ENCODE results near the gene NMD3.

Gene NMD3

DNA sequence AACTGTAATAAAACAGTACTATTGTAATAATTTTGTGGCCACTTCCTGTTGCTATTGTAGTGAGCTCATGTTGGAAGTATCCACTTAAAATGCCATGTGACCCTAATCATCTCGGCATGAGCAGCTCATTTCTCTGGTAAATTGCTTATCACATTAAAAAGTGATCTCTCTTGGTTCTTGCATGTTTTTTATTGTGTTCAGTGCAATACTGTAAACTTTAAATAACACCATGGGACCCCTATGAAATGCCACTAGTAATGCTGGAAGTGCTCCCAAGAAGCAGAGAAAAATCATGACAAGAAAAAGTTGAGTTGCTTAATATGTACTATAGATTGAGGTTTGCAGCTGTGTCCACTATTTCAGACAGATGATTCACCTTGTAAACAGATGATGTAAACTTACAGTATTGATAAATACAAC, 45.6 kb downstream of the NMD3 start:
- H3K36me3 Mint-ChIP-seq (ENCODE audit: low read depth), result peaks cover 55% of the 10 kb centered on the region
- no peak for DNase-seq
- peaks cover 37% of the 10 kb centered on the region for H3K9me3 Mint-ChIP-seq
- H3K4me3 Mint-ChIP-seq, result no peak overlapping the region
- H3K27ac Mint-ChIP-seq, result no peak overlapping the region
- no peak for TF ChIP-seq CTCF (IDR thresholded peaks at IDR 0.05)
- H3K4me1 Mint-ChIP-seq, result no peaks in the 10 kb centered on the region
- peaks cover 3% of the 10 kb centered on the region for H3K27me3 Mint-ChIP-seq (ENCODE audit: low read depth, poor library complexity)

DNA sequence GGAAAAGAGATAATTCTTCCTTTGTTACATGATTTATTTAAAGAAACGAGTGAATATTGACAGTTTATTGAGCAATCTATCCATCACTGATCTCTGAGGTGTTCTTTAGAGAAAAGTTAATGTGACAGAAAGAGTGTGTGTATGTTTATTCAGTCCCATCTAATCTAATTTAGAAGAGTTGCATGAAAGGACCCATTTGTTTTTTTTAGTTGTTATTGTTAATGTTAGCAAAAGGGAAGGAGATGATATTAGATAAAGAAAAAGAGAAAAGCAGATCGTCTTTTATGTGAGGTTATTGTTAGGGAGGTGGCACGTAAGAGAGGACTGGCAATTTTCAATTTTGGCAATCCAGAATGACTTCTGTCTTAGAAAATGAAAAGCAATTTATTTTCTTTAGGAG, 46.5 kb downstream of the NMD3 start:
- Mint-ChIP-seq H3K4me3 (no peak overlapping the region), H3K27ac (no peak overlapping the region), H3K27me3 (ENCODE audit: low read depth, poor library complexity) (peaks cover 3% of the 10 kb centered on the region), H3K36me3 (ENCODE audit: low read depth) (peaks cover 45% of the 10 kb centered on the region), H3K4me1 (no peaks in the 10 kb centered on the region), H3K9me3 (peaks cover 28% of the 10 kb centered on the region)
- DNase-seq, result no peak
- no peak for TF ChIP-seq CTCF (IDR thresholded peaks at IDR 0.05)

GRCh38 chr3:161268601-161269000, 47.5 kb downstream of the NMD3 start:
- DNase-seq, result no peak
- no peak overlapping the region for H3K27ac Mint-ChIP-seq
- peaks cover 36% of the 10 kb centered on the region for H3K36me3 Mint-ChIP-seq (ENCODE audit: low read depth)
- TF ChIP-seq CTCF (IDR thresholded peaks at IDR 0.05), result no peak
- H3K9me3 Mint-ChIP-seq, result peaks cover 19% of the 10 kb centered on the region
- H3K27me3 Mint-ChIP-seq (ENCODE audit: low read depth, poor library complexity), result peaks cover 3% of the 10 kb centered on the region
- no peak overlapping the region for H3K4me3 Mint-ChIP-seq
- no peaks in the 10 kb centered on the region for H3K4me1 Mint-ChIP-seq

DNA sequence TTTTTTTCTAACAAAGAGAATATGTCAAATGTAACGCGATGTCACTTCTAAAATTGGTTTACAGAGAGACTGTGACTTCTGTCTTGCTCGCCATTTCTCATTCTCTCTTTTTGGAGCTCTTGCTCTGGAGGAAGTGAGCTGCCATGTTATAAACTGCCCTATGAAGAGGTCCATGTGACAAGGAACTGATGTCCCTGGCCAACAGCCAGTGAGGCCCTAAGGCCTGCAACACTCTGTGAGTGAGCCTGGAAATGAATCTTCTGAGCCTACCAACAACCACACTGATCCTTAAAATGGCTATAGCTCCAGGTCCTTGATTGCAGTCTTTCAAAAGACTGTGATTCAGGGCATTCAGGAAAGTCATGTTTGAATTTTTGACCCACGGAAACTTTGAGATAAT, 49.9 kb downstream of the NMD3 start:
- no peak for DNase-seq
- peaks cover 23% of the 10 kb centered on the region for H3K36me3 Mint-ChIP-seq (ENCODE audit: low read depth)
- H3K4me3 Mint-ChIP-seq, result no peak overlapping the region
- H3K27me3 Mint-ChIP-seq (ENCODE audit: low read depth, poor library complexity), result peaks cover 3% of the 10 kb centered on the region
- no peak for TF ChIP-seq CTCF (IDR thresholded peaks at IDR 0.05)
- no peaks in the 10 kb centered on the region for H3K4me1 Mint-ChIP-seq
- H3K27ac Mint-ChIP-seq, result no peak overlapping the region
- H3K9me3 Mint-ChIP-seq, result peaks cover 1% of the 10 kb centered on the region

DNA sequence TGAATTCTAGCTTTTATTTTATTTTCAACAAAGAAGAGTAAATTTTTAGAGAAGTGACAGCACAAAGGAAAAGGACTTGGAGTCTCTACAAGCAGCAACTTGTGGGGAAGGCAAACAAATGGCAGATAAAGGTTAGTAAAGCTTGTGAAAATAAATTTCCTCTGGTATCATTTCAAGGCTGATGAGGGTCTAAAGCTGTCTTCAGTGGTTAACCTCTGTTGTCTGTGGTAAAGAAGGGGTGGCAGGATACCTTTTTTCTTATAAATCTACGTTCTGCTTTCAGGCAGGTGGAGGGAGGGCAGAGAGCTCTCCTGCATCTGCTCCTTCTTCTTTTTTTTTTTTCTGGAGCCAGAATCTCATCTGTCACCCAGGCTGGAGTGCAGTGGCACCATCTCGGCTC, 50.5 kb downstream of the NMD3 start:
- H3K27me3 Mint-ChIP-seq (ENCODE audit: low read depth, poor library complexity), result peaks cover 3% of the 10 kb centered on the region
- DNase-seq, result no peak
- H3K36me3 Mint-ChIP-seq (ENCODE audit: low read depth), result peaks cover 28% of the 10 kb centered on the region
- no peak overlapping the region for H3K4me3 Mint-ChIP-seq
- H3K4me1 Mint-ChIP-seq, result no peaks in the 10 kb centered on the region
- peaks cover 2% of the 10 kb centered on the region for H3K9me3 Mint-ChIP-seq
- no peak overlapping the region for H3K27ac Mint-ChIP-seq
- TF ChIP-seq CTCF (IDR thresholded peaks at IDR 0.05), result no peak

- Mint-ChIP-seq H3K4me3 (no peak overlapping the region), H3K9me3 (peaks cover 11% of the 10 kb centered on the region), H3K36me3 (ENCODE audit: low read depth) (peaks cover 37% of the 10 kb centered on the region), H3K4me1 (no peaks in the 10 kb centered on the region), H3K27me3 (ENCODE audit: low read depth, poor library complexity) (peaks cover 3% of the 10 kb centered on the region), H3K27ac (no peak overlapping the region)
- TF ChIP-seq CTCF (IDR thresholded peaks at IDR 0.05), result no peak
- DNase-seq, result no peak
Measured at GRCh38 chr3:161272524-161272923, 51.4 kb downstream of the NMD3 start.

Data from nephron progenitor cell (in vitro differentiated cells).